ENCODE results near the gene PCDH9. TPM values are rescaled to one million over a fixed set of nuclear protein-coding genes. Genes with fewer than 3 reads are reported as not detected.

PCDH9 gene
- polyA plus RNA-seq, 3 donors: 0.03 TPM; not detected in 1

GRCh38 chr13:66357463-66357862 is 872.7 kb downstream of the PCDH9 start:
- Mint-ChIP-seq H3K4me3 (no peak overlapping the region), H3K4me1 (no peaks in the 10 kb centered on the region), H3K9me3 (peaks cover 0 to 1% (median 0%) of the 10 kb centered on the region in 7 donors), H3K27ac (no peak overlapping the region), H3K36me3 (no peaks in the 10 kb centered on the region), H3K27me3 (ENCODE audit: low read depth in 3 of 3) (no peaks in the 10 kb centered on the region)
- Histone ChIP-seq H3K27me3 (ENCODE audit: control insufficient read depth in 2 of 2, insufficient read depth in 2 of 2, low read length in 2 of 2) (no peaks in the 10 kb centered on the region), H3K4me3 (replicated peaks in 1 of 3; ENCODE audit: low read depth in 2 of 3, low read length in 3 of 3) (no peak overlapping the region), H3K79me2 (ENCODE audit: insufficient read depth, low read length) (no peaks in the 10 kb centered on the region), H3K36me3 (replicated peaks in 1 of 2; ENCODE audit: control insufficient read depth in 1 of 2, insufficient read depth in 2 of 2, low read length in 2 of 2) (no peaks in the 10 kb centered on the region), H2AFZ (ENCODE audit: insufficient read depth, low read depth, low read length, poor library complexity, severe bottlenecking) (no peak overlapping the region), H3K9ac (ENCODE audit: insufficient read depth, low read length, poor library complexity, severe bottlenecking) (no peak overlapping the region), H3K4me1 (ENCODE audit: control insufficient read depth in 1 of 2, insufficient read depth in 2 of 2, low read length in 2 of 2) (no peaks in the 10 kb centered on the region), H3K27ac (ENCODE audit: low read depth in 1 of 2, low read length in 2 of 2) (no peak overlapping the region), H3K4me2 (replicated peaks; ENCODE audit: extremely low read depth, low read length, poor library complexity, severe bottlenecking) (no peak overlapping the region), H3K9me3 (replicated peaks in 1 of 2; ENCODE audit: control insufficient read depth in 1 of 2, insufficient read depth in 1 of 2, low read length in 2 of 2) (no peaks in the 10 kb centered on the region), H4K20me1 (ENCODE audit: insufficient read depth, low read length) (no peaks in the 10 kb centered on the region)
- intact Hi-C loops (cut with micrococcal nuclease): no loop called here
- TF ChIP-seq, protein P1, sequence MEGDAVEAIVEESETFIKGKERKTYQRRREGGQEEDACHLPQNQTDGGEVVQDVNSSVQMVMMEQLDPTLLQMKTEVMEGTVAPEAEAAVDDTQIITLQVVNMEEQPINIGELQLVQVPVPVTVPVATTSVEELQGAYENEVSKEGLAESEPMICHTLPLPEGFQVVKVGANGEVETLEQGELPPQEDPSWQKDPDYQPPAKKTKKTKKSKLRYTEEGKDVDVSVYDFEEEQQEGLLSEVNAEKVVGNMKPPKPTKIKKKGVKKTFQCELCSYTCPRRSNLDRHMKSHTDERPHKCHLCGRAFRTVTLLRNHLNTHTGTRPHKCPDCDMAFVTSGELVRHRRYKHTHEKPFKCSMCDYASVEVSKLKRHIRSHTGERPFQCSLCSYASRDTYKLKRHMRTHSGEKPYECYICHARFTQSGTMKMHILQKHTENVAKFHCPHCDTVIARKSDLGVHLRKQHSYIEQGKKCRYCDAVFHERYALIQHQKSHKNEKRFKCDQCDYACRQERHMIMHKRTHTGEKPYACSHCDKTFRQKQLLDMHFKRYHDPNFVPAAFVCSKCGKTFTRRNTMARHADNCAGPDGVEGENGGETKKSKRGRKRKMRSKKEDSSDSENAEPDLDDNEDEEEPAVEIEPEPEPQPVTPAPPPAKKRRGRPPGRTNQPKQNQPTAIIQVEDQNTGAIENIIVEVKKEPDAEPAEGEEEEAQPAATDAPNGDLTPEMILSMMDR (IDR thresholded peaks at IDR 0.05): no peak
- no peak for DNase-seq
- WGBS (ENCODE audit: insufficient coverage): 93% methylated on average over 2 of the region's 5 CpGs

GRCh38 chr13:66354879-66355751 is 875.0 kb downstream of the PCDH9 start:
- H3K9ac ChIP-seq (ENCODE audit: insufficient read depth, low read length, poor library complexity, severe bottlenecking): no peak overlapping the region
- intact Hi-C loops (cut with micrococcal nuclease): no loop called here
- H3K9me3 ChIP-seq (replicated peaks in 1 of 2; ENCODE audit: control insufficient read depth in 1 of 2, insufficient read depth in 1 of 2, low read length in 2 of 2): no peaks in the 10 kb centered on the region
- TF ChIP-seq, protein P1 (IDR thresholded peaks at IDR 0.05): no peak
- Mint-ChIP-seq H3K4me1 (no peaks in the 10 kb centered on the region), H3K36me3 (no peaks in the 10 kb centered on the region), H3K4me3 (no peak overlapping the region), H3K27me3 (ENCODE audit: low read depth in 3 of 3) (no peaks in the 10 kb centered on the region), H3K9me3 (peaks cover 0 to 3% (median 0%) of the 10 kb centered on the region in 7 donors), H3K27ac (no peak overlapping the region)
- H3K36me3 ChIP-seq (replicated peaks in 1 of 2; ENCODE audit: control insufficient read depth in 1 of 2, insufficient read depth in 2 of 2, low read length in 2 of 2): no peaks in the 10 kb centered on the region
- no peak overlapping the region for H3K4me3 ChIP-seq (replicated peaks in 1 of 3; ENCODE audit: low read depth in 2 of 3, low read length in 3 of 3)
- WGBS (ENCODE audit: insufficient coverage): no CpG with 5 or more reads among the region's 5 CpGs
- H2AFZ ChIP-seq (ENCODE audit: insufficient read depth, low read depth, low read length, poor library complexity, severe bottlenecking): no peak overlapping the region
- no peak for DNase-seq
- H3K27me3 ChIP-seq (ENCODE audit: control insufficient read depth in 2 of 2, insufficient read depth in 2 of 2, low read length in 2 of 2): no peaks in the 10 kb centered on the region
- no peaks in the 10 kb centered on the region for H4K20me1 ChIP-seq (ENCODE audit: insufficient read depth, low read length)
- no peaks in the 10 kb centered on the region for H3K4me1 ChIP-seq (ENCODE audit: control insufficient read depth in 1 of 2, insufficient read depth in 2 of 2, low read length in 2 of 2)
- no peak overlapping the region for H3K4me2 ChIP-seq (replicated peaks; ENCODE audit: extremely low read depth, low read length, poor library complexity, severe bottlenecking)
- H3K79me2 ChIP-seq (ENCODE audit: insufficient read depth, low read length): no peaks in the 10 kb centered on the region
- no peak overlapping the region for H3K27ac ChIP-seq (ENCODE audit: low read depth in 1 of 2, low read length in 2 of 2)
